Anterior cingulate cortex (tissue), 58 donors: ENCODE measurements around the gene FREM1.

Source experiments
- DNase-seq, 58 donors: peaks; one replicate each; lab custom pipeline; 2025; lab: John Stamatoyannopoulos, UW

FREM1 gene

GRCh38 chr9:14775917-14776316, 134.3 kb downstream of the FREM1 start:
- no peak for DNase-seq

GRCh38 chr9:14770592-14770991, 139.6 kb downstream of the FREM1 start:
- DNase-seq: no peak

DNA sequence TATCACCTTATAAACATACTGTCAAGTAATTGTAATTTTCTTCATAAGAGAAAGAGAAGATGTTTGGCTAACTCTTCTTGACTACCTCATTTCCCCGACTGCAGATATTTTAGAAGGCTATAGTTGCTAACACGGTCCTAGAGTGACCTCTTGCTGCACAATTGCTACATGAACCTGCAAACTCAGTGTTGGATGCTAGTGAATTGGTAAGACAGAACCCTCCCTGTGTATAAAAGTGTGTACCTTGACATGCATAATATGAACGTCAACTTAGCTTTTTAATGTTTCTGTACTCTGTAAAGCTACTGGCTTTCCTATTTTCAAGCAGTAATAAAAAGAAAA, 141.0 kb downstream of the FREM1 start:
- peak in 2 of 58 donors; percentile 2 to 8 for DNase-seq

GRCh38 chr9:14768405-14769229, 141.6 kb downstream of the FREM1 start:
- DNase-seq: peak in 4 of 58 donors; percentile 1 to 38 (median 20)

- no peak for DNase-seq
Measured at GRCh38 chr9:14766299-14766698, 143.9 kb downstream of the FREM1 start.

GRCh38 chr9:14761584-14761983, 148.6 kb downstream of the FREM1 start:
- DNase-seq: no peak

DNA sequence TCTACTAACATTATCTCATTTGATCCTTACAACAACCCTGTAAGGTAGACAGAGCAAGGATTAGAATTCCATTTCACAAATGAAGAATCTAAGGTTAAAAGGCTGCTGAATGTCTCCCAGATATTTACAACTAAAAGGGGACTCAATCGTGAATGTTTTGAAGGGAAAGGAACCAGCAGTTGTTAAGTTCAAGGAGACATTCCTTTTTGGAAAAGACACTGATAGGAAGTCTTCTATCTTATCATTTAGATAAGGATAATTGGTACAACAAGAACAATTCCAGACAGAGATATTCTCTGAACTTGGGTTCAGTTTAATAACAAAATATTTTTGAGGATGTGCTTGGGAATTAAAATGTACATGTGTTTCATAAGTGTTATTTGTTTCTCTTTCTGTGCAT, 150.2 kb downstream of the FREM1 start:
- DNase-seq: no peak

DNA sequence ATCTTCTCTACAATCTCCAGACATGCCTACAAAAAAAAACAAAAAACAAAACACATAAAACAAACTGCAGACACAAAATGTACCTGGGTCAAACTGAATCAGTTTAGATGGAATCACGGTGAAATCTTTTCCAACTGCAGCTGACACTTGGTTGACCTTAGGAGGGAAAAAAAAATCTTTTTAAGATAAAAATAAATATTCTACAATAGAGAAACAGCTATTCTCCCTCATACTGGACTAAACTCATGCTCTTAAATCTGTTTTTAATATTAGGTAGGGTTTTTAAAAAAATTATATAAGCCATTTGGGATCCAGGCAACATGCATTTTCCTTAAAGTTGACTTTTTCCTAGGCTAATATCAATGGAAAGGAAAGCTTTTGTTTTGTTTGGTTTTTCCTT, 153.9 kb downstream of the FREM1 start:
- no peak for DNase-seq

DNA sequence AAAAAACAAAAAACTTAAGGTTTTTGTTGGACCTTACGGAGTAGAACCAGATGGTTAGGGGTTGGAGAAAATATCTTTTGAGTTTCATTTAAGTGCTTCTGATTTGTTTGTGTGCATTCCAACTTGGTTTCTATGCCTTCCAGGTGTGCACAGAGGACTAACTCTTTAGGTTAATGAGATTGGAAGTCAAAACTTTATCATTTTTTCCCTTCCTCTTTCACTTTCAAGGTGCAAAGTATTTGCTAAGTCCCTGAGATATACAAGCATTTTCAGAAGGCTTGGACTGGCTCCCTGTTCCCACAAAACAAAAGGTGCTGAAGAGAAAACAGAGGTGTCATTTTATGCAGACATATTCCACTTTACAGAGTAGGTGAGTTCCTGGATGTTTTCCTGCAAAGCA, 157.4 kb downstream of the FREM1 start:
- DNase-seq: no peak

- no peak for DNase-seq
Measured at GRCh38 chr9:14752271-14752670, 158.0 kb downstream of the FREM1 start.

DNA sequence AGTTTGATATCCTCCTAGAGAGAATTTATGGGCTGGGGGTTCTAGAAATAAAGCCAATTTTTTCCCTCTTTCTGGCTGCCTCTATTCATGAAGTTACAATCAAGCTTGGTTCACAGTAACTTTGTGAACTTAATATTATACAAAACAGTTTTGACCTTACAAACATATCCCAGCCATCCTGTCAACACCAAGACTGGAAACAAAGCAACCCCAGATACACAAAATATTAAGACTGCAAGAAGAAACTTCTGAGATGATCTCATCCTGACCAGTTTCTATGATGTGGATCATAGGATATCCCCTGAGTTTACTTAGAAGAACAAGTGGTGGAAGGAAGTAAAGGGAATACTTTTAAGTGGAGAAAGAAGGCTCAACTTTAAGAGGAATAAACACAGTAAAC, 159.4 kb downstream of the FREM1 start:
- DNase-seq: no peak

DNA sequence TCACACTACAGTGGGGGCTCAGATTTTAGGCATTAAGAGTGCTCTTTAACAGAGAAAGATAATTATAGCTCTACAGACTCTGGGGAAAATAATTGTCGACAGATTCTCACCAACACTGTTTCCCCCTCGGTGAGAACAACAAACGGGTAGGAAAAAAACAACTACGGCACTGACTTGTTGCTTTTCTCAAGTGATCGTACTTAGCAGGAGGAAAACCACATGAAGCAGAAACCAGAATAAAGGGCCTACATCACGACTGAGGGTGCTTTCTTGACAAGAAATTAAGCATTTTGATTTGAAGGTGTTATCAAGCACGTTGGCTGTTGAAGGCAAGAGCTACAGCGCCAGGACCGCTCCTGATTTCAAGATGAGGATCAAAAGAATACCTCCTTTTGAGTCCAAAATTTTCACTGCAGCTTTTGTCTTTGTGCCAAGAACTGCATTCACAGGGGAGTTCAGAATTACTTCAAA, 160.5 kb downstream of the FREM1 start:
- DNase-seq: peak in 2 of 58 donors; percentile 2 to 4

DNA sequence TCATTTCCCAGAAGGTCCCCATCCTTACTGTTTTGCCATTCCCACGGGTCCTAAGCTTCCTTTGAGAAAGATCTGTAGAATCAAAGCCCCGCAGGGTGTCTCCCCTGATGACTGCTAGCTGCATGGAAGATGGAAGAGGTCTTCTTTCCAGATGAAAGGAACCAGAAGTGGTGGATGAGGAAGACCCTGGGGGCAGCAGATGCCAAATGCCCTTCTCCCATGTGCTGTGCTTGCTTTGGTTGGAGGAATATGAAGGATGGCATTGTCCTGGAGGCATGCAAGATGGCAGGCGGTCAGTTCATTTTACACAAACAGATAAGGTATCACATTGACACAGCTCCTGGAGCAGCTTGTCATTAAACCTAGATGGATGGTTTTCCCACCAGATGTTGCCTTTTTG, 161.9 kb downstream of the FREM1 start:
- DNase-seq: no peak

GRCh38 chr9:14747111-14747510, 163.1 kb downstream of the FREM1 start:
- DNase-seq: no peak

DNA sequence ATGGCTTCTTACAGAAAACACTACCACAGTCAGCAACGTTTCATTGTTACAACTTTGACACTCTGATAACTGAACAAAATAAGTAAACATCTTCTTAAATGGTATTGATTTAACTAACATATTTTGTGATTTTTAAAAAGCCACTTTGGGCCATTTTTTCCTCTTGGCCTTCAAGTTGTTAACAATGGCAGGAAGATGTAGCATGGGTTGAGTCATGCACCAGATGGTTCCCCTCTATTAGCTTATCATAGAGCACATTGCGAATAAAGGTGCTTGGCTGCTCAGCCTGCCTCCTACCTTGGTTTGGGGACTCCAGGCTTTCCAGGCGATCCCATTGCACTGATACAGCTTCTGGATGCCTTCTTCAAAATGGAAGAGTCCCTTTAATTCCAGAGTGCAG, 163.6 kb downstream of the FREM1 start:
- no peak for DNase-seq

- DNase-seq: no peak
Measured at GRCh38 chr9:14744768-14745167, 165.5 kb downstream of the FREM1 start.

DNA sequence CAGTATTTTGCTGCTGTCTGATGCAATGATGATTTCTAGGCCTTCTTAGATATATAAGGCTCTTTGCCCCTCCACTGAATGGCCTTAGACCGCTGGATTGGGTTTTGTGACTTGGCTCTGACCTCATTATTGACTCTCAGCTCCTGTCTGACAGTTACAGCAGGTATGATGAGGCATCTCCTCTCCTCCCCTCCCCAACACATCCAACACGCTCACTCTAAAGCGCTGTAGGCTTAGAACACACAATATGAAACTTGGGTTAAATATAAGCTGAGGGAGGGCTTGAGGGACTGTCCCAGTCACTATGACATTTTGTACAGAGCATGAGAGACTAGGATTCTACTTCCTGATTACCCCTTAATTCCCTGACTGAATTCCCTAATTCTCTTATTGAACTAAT, 168.9 kb downstream of the FREM1 start:
- no peak for DNase-seq

- DNase-seq: no peak
Measured at GRCh38 chr9:14733133-14733532, 177.1 kb downstream of the FREM1 start.

- no peak for DNase-seq
Measured at GRCh38 chr9:14731294-14731981, 178.8 kb downstream of the FREM1 start.

DNA sequence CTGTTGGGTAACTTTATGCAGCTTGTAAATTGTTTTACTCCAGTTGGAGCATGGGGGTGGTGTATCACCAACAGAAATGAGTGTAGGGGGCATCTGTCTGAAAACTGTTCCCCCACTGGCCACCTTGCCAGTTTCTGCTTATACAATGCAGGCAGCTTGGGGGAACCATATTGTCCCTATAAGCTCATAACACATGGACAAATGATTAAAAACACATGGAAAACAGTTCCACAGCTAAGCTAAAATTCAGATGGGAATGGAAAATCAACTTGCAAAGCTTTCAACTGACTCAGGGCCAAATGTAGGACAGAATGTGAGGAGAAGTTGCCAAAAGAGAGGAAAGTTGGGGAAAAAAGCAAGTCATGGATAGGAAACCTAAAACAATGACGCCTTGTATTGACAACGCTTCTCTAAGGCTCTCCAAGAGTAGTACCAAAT, 179.7 kb downstream of the FREM1 start:
- peak in 3 of 58 donors; percentile 4 to 19 (median 6) for DNase-seq

GRCh38 chr9:14723301-14723700, 186.9 kb downstream of the FREM1 start:
- DNase-seq: no peak
